Measurements from ENCODE around the gene PTPRN2. TPM values are rescaled to one million over a fixed set of nuclear protein-coding genes. Genes with fewer than 3 reads are reported as not detected.

The PTPRN2 gene
- total RNA-seq, 1 donor from 2014 or later: 15.4 TPM

DNA sequence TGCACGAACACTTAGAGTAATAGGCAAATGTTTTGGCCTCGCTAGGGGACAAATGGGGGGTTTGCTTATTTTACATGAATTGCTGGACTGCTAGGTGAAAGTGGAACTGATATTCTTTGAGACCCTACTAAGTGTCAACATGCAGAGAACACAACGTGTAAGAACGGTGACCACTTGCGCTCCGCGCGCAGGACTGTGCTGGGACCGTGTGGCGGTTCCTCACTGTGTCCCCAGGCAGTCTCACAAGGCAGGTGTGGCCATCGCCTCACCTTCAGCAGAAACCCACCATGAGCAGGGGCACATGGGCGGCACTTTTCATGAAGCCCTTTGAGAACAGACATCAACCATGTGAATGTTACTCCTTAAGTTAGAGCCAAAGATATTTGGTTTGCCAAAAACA is 27.2 kb downstream of the PTPRN2 start:
- Mint-ChIP-seq H3K27ac (no peak overlapping the region), H3K9me3 (peaks cover 5% of the 10 kb centered on the region), H3K4me1 (ENCODE audit: unreplicated experiment) (no peaks in the 10 kb centered on the region), H3K36me3 (peaks cover 4% of the 10 kb centered on the region), H3K4me3 (no peak overlapping the region), H3K27me3 (peaks cover 10% of the 10 kb centered on the region)
- DNase-seq (ENCODE audit: extremely low spot score, unreplicated experiment): no peak
- TF ChIP-seq, protein P1, sequence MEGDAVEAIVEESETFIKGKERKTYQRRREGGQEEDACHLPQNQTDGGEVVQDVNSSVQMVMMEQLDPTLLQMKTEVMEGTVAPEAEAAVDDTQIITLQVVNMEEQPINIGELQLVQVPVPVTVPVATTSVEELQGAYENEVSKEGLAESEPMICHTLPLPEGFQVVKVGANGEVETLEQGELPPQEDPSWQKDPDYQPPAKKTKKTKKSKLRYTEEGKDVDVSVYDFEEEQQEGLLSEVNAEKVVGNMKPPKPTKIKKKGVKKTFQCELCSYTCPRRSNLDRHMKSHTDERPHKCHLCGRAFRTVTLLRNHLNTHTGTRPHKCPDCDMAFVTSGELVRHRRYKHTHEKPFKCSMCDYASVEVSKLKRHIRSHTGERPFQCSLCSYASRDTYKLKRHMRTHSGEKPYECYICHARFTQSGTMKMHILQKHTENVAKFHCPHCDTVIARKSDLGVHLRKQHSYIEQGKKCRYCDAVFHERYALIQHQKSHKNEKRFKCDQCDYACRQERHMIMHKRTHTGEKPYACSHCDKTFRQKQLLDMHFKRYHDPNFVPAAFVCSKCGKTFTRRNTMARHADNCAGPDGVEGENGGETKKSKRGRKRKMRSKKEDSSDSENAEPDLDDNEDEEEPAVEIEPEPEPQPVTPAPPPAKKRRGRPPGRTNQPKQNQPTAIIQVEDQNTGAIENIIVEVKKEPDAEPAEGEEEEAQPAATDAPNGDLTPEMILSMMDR (conservative IDR thresholded peaks at IDR 0.05): no peak

DNA sequence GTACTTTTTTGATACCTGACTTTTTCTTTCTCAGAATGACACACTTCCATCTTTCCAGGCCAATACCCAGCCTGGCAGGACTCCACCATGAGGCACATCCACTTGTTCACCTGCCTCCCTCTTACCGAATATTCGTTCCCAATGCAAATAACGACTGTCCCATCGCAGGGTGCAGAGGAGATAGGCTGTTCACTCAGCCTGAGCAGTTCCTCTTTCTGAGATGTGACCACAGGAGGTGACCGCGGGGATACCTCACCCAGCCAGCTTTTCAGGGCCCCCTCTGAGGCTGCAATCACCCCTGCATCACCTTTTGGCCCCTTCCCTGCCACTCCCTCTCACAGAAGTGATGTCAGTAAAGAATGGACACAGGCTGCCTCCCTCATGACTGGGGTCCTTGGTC is 28.3 kb downstream of the PTPRN2 start:
- H3K27ac Mint-ChIP-seq: no peak overlapping the region
- TF ChIP-seq, protein P1 (conservative IDR thresholded peaks at IDR 0.05): no peak
- no peak overlapping the region for H3K4me3 Mint-ChIP-seq
- peaks cover 6% of the 10 kb centered on the region for H3K27me3 Mint-ChIP-seq
- DNase-seq (ENCODE audit: extremely low spot score, unreplicated experiment): no peak
- H3K9me3 Mint-ChIP-seq: peaks cover 5% of the 10 kb centered on the region
- H3K4me1 Mint-ChIP-seq (ENCODE audit: unreplicated experiment): no peaks in the 10 kb centered on the region
- H3K36me3 Mint-ChIP-seq: peaks cover 4% of the 10 kb centered on the region

DNA sequence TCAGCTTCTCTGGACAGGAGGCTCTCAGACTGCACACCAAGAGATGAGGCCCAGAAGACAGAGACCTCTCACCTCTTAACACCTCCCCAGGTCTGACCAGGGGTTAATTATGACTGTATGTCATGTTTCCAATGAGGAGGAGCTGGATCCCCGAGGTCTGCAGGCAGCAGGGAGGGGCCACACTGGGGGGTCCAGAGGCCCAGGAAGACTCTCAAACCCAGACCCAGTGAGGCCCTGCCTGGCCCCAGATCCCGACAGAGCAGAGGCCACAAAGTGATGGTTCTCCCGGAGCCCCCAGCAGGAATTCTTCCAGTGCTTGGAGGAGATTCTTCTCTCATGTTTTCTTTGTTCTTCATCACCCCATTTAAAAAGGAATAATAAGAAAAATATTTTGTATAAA is 28.8 kb downstream of the PTPRN2 start:
- Mint-ChIP-seq H3K9me3 (peaks cover 5% of the 10 kb centered on the region), H3K4me3 (no peak overlapping the region), H3K4me1 (ENCODE audit: unreplicated experiment) (no peaks in the 10 kb centered on the region), H3K27me3 (peaks cover 6% of the 10 kb centered on the region), H3K36me3 (peaks cover 4% of the 10 kb centered on the region), H3K27ac (no peak overlapping the region)
- TF ChIP-seq, protein P1 (conservative IDR thresholded peaks at IDR 0.05): no peak
- no peak for DNase-seq (ENCODE audit: extremely low spot score, unreplicated experiment)

DNA sequence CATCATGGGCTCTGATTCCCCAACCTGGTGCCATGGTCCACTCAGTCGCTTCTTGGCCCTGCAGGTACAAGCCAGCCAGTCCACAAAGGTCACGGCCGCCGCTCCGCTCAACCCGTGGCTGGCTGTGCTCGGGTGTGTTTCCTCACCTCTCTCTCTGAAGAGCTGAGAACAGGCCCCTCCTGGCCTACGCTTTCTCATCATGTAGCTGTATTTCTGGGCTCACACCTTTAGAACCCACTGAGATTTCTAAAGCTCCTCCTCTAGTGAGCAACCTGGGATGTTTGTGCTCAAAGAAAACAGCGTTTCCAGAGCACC is 30.2 kb downstream of the PTPRN2 start:
- TF ChIP-seq, protein P1 (conservative IDR thresholded peaks at IDR 0.05): no peak
- Mint-ChIP-seq H3K27me3 (peaks cover 3% of the 10 kb centered on the region), H3K36me3 (peaks cover 4% of the 10 kb centered on the region), H3K4me1 (ENCODE audit: unreplicated experiment) (no peaks in the 10 kb centered on the region), H3K27ac (no peak overlapping the region), H3K4me3 (no peak overlapping the region), H3K9me3 (peaks cover 5% of the 10 kb centered on the region)
- DNase-seq (ENCODE audit: extremely low spot score, unreplicated experiment): no peak

DNA sequence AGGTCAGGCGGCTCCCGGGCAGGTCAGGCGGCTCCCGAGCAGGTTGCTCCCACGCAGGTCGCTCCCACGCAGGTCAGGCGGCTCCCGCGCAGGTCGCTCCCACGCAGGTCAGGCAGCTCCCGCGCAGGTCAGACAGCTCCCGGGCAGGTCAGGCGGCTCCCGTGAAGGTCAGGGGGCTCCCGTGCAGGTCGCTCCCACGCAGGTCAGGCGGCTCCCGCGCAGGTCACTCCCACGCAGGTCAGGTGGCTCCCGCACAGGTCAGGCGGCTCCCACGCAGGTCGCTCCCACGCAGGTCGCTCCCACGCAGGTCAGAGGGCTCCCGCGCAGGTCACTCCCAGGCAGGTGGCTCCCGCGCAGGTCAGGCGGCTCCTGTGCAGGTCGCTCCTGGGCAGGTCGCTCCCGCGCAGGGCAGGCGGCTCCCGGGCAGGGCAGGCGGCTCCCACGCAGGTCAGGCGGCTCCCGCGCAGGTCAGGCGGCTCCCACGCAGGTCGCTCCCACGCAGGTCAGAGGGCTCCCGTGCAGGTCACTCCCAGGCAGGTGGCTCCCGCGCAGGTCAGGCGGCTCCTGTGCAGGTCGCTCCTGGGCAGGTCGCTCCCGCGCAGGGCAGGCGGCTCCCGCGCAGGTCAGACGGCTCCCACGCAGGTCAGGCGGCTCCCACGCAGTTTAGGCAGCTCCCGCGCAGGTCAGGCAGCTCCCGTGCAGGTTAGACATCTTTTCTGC is 30.7 kb downstream of the PTPRN2 start:
- Mint-ChIP-seq H3K36me3 (peaks cover 4% of the 10 kb centered on the region), H3K27me3 (peaks cover 3% of the 10 kb centered on the region), H3K4me1 (ENCODE audit: unreplicated experiment) (no peaks in the 10 kb centered on the region), H3K9me3 (peaks cover 5% of the 10 kb centered on the region), H3K27ac (no peak overlapping the region), H3K4me3 (no peak overlapping the region)
- TF ChIP-seq, protein P1 (conservative IDR thresholded peaks at IDR 0.05): no peak
- DNase-seq (ENCODE audit: extremely low spot score, unreplicated experiment): no peak

Measured in type B pancreatic cell (in vitro differentiated cells).